ENCODE results near the gene CALHM3. TPM values are rescaled to one million over a fixed set of nuclear protein-coding genes. Genes with fewer than 3 reads are reported as not detected.

CALHM3 gene, protein sequence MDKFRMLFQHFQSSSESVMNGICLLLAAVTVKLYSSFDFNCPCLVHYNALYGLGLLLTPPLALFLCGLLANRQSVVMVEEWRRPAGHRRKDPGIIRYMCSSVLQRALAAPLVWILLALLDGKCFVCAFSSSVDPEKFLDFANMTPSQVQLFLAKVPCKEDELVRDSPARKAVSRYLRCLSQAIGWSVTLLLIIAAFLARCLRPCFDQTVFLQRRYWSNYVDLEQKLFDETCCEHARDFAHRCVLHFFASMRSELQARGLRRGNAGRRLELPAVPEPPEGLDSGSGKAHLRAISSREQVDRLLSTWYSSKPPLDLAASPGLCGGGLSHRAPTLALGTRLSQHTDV
- 0.27 to 0.55 TPM (median 0.32 TPM) in 5 replicates for total RNA-seq (2022; extraction: Qiagen RNA extraction; ENCODE audit: low read depth)

GRCh38 chr10:103479135-103479534, at the start of gene CALHM3:
CALHM3 (minus strand) TSS chr10:103479240; CDS start chr10:103479032, 208 bp downstream.

DNA sequence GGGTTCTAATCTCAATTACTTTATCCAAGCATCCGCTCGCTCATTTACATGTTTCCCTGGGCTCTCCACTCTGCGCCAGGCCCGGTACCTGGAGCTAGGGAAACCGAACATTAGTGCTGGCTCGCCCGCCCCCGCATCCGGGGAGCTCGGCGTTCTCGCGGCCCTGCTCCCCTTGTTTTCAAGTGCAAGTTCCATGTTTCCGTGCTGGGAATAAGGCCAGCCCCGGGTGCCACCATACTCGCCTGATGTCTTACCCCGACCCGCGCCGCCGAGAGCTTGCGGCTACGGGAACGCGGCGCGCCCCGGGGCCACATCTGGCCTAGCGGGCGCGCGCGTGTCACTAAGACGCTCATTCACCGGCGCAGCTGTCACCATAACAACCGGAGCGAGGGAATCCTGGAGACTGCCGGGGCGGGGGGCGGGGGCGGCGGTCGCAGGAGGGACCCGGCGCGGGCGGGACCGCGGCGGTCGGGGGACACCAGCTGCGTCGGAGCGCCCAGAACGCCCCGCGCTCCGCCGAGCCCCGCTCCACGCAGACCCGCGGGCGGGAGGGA, 14.4 kb upstream of the CALHM3 start, which contains the start of gene NEURL1:
NEURL1 (plus strand) TSS at position 344 of the 554 bp plus-strand sequence. CDS start 683 bp downstream, outside the sequence.

GRCh38 chr10:103458720-103459119, 20.3 kb downstream of the CALHM3 start, which contains the start of gene CALHM1:
CALHM1 (minus strand) TSS chr10:103458900; CDS start chr10:103458751, 149 bp downstream.

DNA sequence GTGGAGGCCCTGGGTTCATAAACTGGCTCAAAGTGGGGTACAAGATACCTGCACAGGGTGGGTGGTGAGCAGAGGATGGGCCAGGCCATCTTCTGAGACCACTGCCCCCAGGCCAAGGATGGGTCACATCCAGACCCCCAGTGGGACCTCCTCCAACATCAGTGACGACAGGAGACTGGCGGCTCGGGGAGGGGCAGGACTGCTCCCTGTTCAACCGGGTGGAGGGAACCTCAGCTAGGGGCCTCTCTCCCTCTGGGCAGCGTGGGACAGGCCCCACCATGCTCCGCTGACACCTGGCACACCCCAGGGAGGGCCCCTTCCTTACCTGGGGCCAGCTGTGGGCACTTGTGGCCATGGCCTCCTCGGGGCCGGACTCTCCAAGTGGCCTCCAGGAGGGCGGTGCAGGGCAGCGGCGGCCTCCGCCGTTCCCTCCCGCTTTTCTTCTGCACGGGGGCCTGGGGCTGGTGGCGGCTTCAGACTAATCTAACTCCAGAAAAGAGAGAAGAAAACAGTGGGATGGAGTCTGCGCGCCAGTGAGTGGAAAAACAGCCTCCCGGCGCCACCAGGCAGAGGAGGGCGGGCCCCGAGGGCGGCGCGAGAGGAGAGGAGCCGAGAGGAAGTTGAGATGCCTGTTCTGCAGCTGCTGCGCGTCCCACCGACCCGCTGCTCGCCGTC, 27.1 kb downstream of the CALHM3 start, which contains the start of gene CALHM2:
CALHM2 (minus strand) TSS at position 540 of the 675 bp plus-strand sequence. CDS start 2,429 bp downstream, outside the sequence.

Other genes starting within 250 kb of the CALHM3 start
- gene RPEL1, start 233.4 kb downstream of the CALHM3 start, total RNA-seq (2022; extraction: Qiagen RNA extraction; ENCODE audit: low read depth), result 0.08 TPM in 1 of 5 replicates, not detected in the others
- gene INA, start 202.1 kb downstream of the CALHM3 start, total RNA-seq (2022; extraction: Qiagen RNA extraction; ENCODE audit: low read depth), result 20.0 to 29.7 TPM (median 24.8 TPM) in 5 replicates
- gene PCGF6, start 128.1 kb downstream of the CALHM3 start, total RNA-seq (2022; extraction: Qiagen RNA extraction; ENCODE audit: low read depth), result 8.0 to 14.7 TPM (median 12.4 TPM) in 5 replicates
- 3.0 to 4.1 TPM (median 3.0 TPM) in 5 replicates for gene TAF5, start 111.3 kb downstream of the CALHM3 start, total RNA-seq (2022; extraction: Qiagen RNA extraction; ENCODE audit: low read depth)
- 413 to 657 TPM (median 444 TPM) in 5 replicates for gene ATP5MK, start 82.8 kb downstream of the CALHM3 start, total RNA-seq (2022; extraction: Qiagen RNA extraction; ENCODE audit: low read depth)
- 32.5 to 45.0 TPM (median 42.6 TPM) in 5 replicates for gene PDCD11, start 82.6 kb downstream of the CALHM3 start, total RNA-seq (2022; extraction: Qiagen RNA extraction; ENCODE audit: low read depth)
- gene CALHM2, start 26.9 kb downstream of the CALHM3 start, total RNA-seq (2022; extraction: Qiagen RNA extraction; ENCODE audit: low read depth), result 3.1 to 7.0 TPM (median 4.8 TPM) in 5 replicates
- not detected in 5 replicates for gene CALHM1, start 20.3 kb downstream of the CALHM3 start, total RNA-seq (2022; extraction: Qiagen RNA extraction; ENCODE audit: low read depth)
- 0.47 to 0.96 TPM (median 0.74 TPM) in 5 replicates for gene NEURL1, start 14.5 kb upstream of the CALHM3 start, total RNA-seq (2022; extraction: Qiagen RNA extraction; ENCODE audit: low read depth)

Data from A549 treated with ZK216348 at 1 μM for 4 hours (cell line).